ENCODE measurements around the gene ARHGAP28. TPM values are rescaled to one million over a fixed set of nuclear protein-coding genes. Genes with fewer than 3 reads are reported as not detected.

The ARHGAP28 gene
- polyA plus RNA-seq, 1 experiment = 5.3 TPM

- H3K36me3 ChIP-seq (ENCODE audit: control insufficient read depth, insufficient read depth, low read length) = no peaks in the 10 kb centered on the region
- H3K27me3 ChIP-seq (ENCODE audit: control insufficient read depth, insufficient read depth, low read length) = no peaks in the 10 kb centered on the region
- no peak overlapping the region for H3K4me3 ChIP-seq (ENCODE audit: low read depth, low read length)
- ChIA-PET POLR2A (no interaction called here), CTCF (no interaction called here)
- TF ChIP-seq CTCF (IDR thresholded peaks at IDR 0.05; ENCODE audit: insufficient read depth, low read depth, low read length) = no peak
- DNase-seq (ENCODE audit: low read depth) = no peak
Measured at GRCh38 chr18:6718267-6718666, 11.2 kb upstream of the ARHGAP28 start.

GRCh38 chr18:6719098-6719846, 10.2 kb upstream of the ARHGAP28 start:
- no peak for DNase-seq (ENCODE audit: low read depth)
- no peaks in the 10 kb centered on the region; the same call in 1 of the 2 replicates for H3K27me3 ChIP-seq (ENCODE audit: control insufficient read depth, insufficient read depth, low read length)
- POLR2A ChIA-PET = no interaction called here
- H3K36me3 ChIP-seq (ENCODE audit: control insufficient read depth, insufficient read depth, low read length) = no peaks in the 10 kb centered on the region
- no peak overlapping the region for H3K4me3 ChIP-seq (ENCODE audit: low read depth, low read length)
- CTCF ChIA-PET = no interaction called here
- TF ChIP-seq CTCF (IDR thresholded peaks at IDR 0.05; ENCODE audit: insufficient read depth, low read depth, low read length) = no peak

GRCh38 chr18:6719910-6720683, 9.4 kb upstream of the ARHGAP28 start:
- ChIA-PET POLR2A (no interaction called here), CTCF (interaction anchor here (1.2 kb wide), 1 partner anchor 177 kb away, joined by 3 read pairs; no protein-coding TSS in a partner anchor)
- no peak overlapping the region for H3K4me3 ChIP-seq (ENCODE audit: low read depth, low read length)
- TF ChIP-seq CTCF (IDR thresholded peaks at IDR 0.05; ENCODE audit: insufficient read depth, low read depth, low read length) = no peak
- DNase-seq (ENCODE audit: low read depth) = no peak
- no peaks in the 10 kb centered on the region; the same call in 1 of the 2 replicates for H3K27me3 ChIP-seq (ENCODE audit: control insufficient read depth, insufficient read depth, low read length)
- no peaks in the 10 kb centered on the region for H3K36me3 ChIP-seq (ENCODE audit: control insufficient read depth, insufficient read depth, low read length)

- H3K36me3 ChIP-seq (ENCODE audit: control insufficient read depth, insufficient read depth, low read length) = no peaks in the 10 kb centered on the region
- no peak for DNase-seq (ENCODE audit: low read depth)
- ChIA-PET POLR2A (no interaction called here), CTCF (no interaction called here)
- no peaks in the 10 kb centered on the region; the same call in 1 of the 2 replicates for H3K27me3 ChIP-seq (ENCODE audit: control insufficient read depth, insufficient read depth, low read length)
- no peak overlapping the region for H3K4me3 ChIP-seq (ENCODE audit: low read depth, low read length)
- TF ChIP-seq CTCF (IDR thresholded peaks at IDR 0.05; ENCODE audit: insufficient read depth, low read depth, low read length) = no peak
Measured at GRCh38 chr18:6721755-6722154, 7.8 kb upstream of the ARHGAP28 start.

GRCh38 chr18:6722690-6723089, 6.8 kb upstream of the ARHGAP28 start:
- no peak for TF ChIP-seq CTCF (IDR thresholded peaks at IDR 0.05; ENCODE audit: insufficient read depth, low read depth, low read length)
- DNase-seq (ENCODE audit: low read depth) = no peak
- H3K27me3 ChIP-seq (ENCODE audit: control insufficient read depth, insufficient read depth, low read length) = no peaks in the 10 kb centered on the region; the same call in 1 of the 2 replicates
- H3K36me3 ChIP-seq (ENCODE audit: control insufficient read depth, insufficient read depth, low read length) = no peaks in the 10 kb centered on the region
- H3K4me3 ChIP-seq (ENCODE audit: low read depth, low read length) = no peak overlapping the region
- POLR2A ChIA-PET = no interaction called here
- CTCF ChIA-PET = no interaction called here

Data from BJ (cell line).